Astrocyte (in vitro differentiated cells and primary cell): ENCODE results near the gene SCIMP.
A peak's percentile ranks its signal among the peaks of the same experiment; 100 is the strongest.

Experiments used
- CTCF ChIP-seq: IDR thresholded peaks from 2 replicates; pipeline ENCODE4 v1.5.1; 2011; ENCODE audit warnings: low read depth, mild to moderate bottlenecking, inconsistent platforms, low read length, moderate library complexity; ENCODE audit not compliant: insufficient read depth
- EZH2 ChIP-seq: IDR thresholded peaks from 2 replicates; pipeline ENCODE4 v1.6.1; 2012; ENCODE audit warnings: mild to moderate bottlenecking, low read length, inconsistent platforms; ENCODE audit not compliant: insufficient read depth

DNA sequence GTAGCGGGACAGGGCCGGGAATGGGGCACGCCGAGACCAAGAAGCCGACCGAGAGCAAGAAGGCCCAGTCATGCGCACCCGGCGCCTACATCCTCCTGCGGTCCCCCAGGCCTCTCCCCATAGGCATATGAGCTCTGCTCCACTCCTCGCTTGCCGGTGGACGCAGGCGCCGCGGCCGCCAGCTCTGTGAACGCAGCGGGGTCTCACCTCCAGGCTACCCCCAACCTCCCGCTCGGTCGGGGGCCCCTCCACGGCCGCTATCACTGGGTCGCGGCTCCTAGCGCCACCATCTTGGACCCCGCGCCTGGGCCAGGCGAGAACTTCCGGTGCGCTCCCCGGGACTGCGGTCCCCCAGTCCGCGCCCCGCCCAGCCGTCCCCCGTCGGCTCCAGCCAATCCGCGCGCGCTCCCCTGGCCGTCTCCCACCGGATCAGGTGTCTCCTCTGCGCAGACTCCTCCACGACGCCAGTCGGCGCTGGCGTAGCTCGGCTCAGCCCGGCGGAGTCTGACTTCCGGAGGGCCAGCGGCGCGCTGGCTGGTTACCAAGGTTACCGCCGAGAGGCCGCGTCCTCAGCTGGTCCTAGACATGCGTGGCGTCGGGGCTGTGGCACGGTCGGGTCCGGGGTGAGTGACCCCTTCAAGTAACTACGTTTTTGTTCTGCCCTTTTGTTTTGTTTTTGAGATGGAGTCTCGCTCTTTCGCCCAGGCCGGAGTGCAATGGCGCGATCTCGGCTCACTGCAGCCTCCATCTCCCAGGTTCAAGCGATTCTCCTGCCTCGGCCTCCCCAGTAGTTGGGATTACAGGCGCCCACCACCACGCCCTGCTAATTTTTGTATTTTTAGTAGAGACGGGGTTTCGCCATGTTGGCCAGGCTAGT lies 42.9 kb downstream of the SCIMP start, which contains the start of gene ZNF594:
- peak; percentile 46 for TF ChIP-seq CTCF
- no peak for TF ChIP-seq EZH2
